GM21423 (cell line): ENCODE measurements around the gene CALML5.

Experiments used
- ATAC-seq: cut with Tn5 transposase; IDR thresholded peaks from one replicate; pipeline ENCODE4 v1.9.1; 2021; ENCODE audit warnings: mild to moderate bottlenecking, moderate library complexity; ENCODE audit not compliant: unreplicated experiment

The CALML5 gene

DNA sequence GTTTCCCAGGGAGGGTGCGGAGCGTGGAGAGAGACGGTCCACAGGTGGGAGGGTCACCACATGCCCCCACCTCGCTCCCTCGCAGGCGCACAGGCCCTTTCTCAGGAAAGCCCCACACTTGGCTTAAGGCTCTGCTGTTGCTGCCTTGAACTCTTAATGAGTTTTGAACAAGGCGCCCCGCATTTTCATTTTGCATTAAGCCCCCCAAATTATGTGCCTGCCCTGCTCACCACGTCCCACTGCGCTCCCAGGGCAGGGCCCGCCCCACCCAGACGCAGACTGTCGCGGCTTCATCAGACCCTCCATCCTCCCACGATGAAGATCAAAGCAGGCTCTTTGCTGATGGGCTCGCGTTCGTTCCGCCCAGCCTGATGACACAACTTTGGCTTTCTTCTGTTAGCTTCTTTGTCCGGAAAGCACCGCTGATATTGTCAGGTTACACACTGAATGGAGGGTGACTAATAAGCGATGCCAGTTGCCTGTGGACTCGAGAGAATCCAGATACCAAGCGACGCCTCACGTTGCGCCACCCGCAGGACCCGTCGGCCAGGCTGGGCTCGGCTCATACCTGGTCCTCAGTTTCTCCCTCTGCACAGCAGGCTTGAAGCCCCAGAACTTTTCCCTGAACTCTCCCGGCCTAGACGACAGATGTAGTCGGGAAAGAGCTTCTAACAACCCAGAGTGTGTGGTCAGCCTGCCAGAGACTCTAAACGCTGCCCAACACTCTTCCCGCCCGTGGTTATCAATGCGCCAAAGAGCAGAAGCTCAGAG, 34.9 kb upstream of the CALML5 start:
- no peak for ATAC-seq

DNA sequence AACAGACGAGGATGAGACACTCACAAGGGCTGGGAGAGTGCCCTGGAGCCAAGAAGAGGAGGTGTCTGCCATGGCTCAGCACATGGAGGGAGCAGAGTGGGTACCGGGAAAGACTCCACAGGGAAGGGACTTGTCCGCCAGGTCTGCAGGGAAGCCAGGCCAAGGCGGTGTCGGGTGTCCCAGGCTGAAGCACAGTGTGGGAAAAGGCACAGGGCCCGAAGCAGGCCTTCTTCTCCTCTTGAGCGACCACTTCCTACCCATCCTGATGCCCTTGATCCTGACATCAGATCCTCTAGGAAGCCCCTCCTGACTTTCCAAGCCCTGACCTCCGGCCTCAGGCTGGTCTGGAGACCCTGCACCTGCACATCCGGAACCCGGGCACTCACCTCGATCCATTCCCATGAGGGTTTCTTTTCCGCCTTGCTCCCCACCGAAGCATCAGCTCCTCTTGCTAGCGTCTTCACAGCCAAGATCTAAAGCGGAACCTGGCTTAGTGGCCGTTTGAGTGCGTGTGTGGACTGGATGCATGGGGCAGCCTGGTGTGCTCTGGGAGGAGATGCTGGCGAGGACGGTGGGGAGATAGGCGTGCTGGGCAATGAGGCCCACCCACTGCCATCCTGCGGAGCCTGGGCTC, 33.8 kb upstream of the CALML5 start:
- no peak for ATAC-seq

DNA sequence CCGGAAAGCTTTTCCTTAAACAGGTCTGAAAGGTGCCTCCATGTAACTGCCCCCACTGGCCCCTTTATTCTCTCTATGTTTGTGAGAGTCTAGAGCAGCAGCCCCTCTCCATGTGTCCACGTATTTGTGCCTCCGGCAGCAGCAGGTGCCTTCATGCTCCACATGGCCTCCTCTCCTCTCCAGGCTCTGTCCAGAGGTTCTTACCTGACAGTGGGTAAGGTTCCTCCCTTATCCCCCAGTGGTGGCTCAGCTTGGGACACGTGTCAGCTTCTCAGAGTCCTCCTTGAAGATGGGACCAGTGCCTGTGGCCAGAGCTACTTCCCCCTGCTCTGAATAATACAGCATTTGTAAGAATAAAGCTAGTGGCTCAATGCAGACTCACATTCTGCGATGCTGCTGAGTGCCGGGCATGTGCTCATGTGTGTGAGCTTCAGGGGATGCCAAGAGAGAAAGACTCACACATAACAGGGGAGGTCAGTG, 33.3 kb upstream of the CALML5 start:
- no peak for ATAC-seq

DNA sequence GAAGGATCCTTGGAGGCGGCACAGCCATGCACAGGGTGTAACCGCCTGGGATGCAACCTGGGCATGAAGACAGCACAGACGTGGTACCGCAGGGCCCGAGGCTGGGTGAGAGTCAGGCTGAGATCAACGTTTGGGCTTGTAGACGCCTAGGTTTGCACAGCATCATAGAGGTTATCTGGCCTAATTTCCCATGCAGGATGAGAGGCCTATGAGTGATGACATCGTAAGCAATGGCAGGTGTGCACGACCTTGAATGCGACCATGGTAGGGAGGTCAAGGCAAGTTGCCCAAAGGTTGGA, 32.9 kb upstream of the CALML5 start:
- ATAC-seq, result no peak

DNA sequence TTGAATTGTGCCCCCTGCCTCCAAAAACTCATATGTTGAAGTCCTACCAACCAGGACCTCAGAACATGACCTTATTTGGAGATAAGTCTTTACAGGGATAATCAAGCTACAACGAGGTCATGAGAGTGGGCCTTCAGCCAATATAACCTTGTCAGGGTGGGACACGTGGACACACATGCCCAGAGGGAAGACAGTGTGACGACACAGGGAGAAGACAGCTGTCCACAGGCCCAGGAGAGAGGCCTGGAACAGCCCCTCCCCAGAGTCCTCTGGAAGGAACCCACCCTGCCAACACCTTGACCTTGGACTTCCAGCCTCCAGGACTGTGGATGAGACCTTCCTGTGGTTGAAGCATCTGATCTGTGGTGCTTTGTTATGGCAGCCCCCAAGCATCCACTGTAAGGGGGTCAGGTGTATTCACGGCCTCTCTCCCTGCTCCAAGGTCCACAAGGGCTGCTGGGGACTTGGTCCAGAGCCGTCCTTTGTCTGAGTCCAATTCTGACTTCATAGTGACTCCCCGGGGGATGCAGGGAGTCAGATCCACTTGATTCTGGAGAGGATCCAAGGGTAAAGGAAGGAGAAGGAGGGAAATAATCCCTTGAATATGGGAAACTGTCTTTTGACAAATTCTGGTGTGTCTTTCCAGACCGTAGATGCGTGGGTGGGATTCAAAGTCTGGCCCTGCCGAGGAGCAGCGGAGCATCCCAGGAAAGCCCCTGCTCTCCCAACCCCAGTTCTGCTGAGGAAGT, 32.4 kb upstream of the CALML5 start:
- ATAC-seq, result no peak

DNA sequence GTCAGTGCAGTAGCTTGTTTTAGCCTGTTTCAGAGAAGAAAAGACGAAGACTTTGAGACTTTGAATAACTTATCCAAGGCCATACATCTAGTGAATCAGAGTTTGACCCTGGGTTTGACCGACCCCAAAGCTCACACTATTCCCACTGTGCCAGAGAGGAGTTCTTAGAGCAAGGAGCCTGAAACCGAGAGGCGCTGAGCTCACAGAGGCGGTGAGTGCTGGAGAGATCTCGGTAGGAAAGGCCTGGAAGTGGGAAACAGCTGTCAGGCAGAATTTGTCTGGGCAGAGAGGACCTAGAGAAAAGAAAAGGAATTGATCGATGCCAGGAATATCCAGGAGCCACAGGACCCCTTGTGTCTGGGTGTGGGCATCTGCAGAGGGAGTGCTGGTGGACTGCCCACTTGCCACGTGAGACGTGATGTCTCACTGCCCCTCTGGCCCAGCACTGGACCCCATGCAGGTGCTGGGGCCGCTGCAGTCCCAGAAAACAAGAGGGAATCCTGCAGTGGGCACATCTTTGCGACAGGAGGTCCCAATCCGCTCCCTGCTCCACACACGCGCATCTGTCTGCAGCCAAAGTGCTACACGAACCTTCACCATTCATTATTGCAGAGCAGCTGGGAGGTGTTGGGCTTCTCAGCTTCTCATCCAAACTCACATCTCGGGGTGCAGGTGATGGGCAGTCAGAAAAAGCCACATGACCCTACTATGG, 31.6 kb upstream of the CALML5 start:
- ATAC-seq, result no peak

DNA sequence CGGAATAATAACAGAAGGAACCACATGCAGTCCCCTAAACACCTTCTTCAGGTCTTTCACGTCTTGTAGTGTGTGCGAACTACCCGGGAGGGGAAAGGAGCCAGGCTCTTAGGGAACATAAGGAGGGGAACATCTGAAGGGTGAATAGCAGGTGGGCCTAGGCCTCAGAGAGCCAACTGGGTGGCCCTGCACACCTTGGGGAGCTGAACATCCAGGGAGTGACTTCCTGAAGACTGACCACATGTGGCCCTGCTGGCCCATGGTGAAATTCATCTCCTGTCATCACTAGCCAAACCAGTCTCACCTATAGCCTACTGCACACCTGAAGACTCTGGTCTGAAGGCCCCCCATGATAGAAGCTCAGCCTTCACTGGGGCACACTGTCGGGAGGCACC, 31.0 kb upstream of the CALML5 start:
- ATAC-seq, result no peak

DNA sequence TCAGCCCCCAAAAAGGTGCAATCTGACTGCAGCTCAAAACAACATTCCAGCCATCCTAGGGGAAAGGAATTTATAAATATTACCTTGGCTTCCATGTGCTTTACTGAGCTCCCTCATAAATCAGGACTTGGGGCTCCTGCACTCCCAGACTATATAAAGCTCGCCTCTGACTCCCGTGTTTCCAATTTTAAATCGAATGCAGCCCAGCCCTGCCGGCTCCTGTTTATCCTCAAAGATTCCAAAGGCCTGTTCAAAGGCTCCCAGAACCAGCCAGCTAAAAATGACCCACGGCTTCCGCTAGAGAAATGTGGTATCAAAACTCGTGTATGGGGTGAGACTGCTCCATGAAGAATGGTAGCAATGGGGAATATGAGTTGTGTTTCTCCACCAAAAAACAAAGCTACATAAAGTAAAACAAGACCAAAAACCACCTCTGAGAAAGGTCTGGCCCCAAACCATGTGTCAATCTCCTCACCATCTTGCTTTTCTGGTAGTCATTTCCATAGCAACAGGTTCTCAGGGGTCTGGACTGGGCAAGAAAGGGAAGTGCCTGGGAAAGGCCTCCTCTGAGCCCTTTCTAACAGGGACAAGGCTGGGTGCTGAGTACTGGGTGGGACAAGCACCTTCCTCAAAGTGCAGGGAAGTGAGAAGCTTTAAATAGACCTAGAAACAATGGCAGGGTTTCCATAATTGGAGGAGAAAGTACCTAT, 30.5 kb upstream of the CALML5 start:
- ATAC-seq, result no peak

DNA sequence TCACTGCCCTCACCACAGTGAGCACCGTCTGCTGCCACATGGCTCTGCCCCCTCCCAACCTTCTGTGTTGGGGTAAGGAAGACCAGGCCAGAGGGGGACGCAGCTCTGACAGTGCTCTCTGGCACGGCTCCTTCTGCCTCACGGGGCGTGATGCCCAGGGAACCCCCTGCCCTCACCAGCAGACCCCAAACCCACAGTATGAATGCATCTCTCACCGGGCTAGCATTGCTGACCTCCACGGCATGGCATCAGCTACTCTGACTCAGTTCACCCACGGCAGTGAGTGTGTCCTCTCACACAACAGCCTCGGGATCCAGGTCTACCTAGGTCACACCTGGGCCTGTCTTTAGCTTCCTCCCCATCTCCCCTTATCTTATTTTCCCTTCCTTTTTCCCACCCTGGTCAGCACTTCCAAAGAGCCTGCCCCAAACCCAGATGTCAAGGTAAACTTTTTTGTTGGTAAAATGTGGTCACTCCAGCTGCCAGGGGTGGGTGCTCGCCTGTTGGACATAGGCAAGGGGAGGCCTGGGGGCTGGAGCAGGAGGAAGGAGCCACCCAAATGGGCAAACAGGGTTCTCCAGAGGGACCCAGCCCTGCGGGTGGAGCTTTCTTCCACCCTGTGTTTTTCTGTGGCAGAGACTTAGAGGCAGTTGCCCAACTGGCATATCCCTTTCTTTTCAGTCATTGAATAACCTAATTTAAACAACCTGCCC, 29.8 kb upstream of the CALML5 start:
- ATAC-seq, result no peak

DNA sequence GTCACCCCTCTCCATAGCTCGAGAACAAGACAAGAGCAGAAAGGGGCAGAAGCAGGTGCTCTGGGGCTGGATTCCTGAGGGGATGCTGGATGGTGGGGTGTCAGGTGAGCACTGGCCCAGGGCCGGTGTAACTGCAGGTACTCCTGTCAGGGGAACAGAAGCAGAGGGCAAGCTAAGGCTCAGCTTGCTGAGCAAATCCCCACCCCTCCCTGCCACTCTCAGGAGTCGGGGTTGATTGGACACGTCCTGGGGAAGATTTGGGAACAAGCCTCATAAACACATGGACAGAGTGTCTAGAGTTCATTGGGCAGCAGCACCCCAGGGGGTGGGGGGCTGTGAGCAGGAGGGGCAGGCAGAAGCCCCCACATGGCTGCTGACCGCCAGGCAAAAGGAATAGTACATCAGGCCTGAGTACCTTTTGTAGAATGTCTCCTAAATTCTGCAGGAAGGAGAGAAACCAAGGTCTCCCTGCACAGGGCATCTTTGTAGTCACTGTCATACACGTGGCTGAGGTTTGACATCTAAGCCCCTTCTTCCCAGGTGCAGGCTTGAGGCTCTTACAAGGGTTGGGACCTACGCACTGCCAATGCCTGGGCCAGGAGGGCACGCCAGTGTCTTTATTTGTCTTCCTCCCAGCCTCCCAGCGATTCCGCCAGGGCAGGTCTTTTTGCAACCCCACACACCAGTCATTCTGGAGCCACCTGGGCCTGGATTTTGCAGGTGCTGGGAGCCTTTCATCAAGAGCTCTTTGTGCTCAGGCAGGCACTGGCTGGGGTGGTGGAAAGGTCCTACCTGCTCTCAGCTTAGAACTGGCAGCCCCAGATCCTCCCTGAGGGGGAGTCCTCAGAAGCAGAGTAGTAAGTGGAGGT, 28.2 kb upstream of the CALML5 start:
- no peak for ATAC-seq

DNA sequence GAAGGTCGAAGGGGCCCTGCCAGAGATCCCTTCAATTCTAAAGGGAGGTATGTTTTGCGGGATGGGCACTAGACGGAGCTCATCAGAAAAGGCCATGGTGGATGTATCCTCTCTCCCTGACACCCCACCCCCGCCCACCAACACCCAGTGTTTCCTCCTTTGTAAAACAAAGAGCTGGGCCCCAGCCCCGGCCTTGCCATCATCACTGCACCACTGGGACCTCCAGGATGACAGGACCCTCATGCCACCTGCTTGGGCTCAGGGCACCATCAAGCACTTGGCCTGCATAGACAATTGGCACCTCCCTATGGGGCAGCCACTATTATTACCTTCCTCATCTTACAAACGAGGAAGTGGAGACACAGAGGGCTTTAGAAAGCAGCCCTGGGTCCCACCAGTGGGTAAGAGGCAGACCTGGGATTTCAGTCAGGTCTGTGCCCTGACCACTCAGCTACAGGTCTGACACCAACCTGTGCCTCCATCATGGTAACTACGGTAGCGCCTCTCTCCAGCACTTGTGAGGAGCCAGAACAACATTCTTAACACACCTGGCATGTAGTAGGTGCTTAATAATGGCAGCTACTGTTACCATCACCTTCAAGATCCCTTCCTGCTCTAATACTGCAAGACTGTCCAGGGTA, 27.4 kb upstream of the CALML5 start:
- ATAC-seq, result no peak

DNA sequence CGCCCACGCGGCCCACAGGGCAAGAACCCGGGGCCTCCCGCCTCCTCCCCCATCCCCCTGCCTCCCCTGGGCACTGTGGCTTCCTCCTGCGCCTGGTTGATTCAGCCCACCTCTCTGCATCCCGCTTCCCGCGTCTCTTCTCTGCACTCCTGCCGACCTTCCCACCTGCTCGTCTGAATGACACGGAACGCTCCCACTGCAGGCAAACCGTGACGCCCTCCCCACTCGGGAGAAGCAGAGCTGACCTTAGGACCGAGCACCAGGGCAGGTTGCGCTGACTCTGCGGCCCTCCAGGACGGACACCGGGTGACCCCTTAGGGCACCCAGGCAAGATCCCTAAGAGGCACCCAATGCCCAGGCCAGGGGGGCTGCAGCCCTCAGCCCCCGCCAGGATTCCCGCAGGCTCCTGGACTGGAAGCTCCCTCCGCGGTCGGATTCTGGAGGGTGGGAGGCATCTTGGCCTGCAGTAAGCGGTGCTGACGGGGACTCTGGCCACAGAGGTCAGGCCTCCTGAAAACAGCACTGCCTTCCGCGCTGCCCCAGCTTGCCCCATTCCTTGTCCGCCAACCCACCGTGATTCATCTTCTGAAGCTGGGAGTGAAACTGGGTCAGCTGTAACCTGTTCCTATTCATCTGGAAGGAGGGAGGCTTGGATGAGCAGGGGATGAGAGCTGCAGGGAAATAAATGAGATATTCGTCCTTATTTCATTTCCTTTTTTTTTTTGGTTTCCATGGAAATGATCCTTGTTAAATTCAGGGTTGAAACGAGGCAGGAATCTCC, 26.4 kb upstream of the CALML5 start:
- ATAC-seq, result no peak

DNA sequence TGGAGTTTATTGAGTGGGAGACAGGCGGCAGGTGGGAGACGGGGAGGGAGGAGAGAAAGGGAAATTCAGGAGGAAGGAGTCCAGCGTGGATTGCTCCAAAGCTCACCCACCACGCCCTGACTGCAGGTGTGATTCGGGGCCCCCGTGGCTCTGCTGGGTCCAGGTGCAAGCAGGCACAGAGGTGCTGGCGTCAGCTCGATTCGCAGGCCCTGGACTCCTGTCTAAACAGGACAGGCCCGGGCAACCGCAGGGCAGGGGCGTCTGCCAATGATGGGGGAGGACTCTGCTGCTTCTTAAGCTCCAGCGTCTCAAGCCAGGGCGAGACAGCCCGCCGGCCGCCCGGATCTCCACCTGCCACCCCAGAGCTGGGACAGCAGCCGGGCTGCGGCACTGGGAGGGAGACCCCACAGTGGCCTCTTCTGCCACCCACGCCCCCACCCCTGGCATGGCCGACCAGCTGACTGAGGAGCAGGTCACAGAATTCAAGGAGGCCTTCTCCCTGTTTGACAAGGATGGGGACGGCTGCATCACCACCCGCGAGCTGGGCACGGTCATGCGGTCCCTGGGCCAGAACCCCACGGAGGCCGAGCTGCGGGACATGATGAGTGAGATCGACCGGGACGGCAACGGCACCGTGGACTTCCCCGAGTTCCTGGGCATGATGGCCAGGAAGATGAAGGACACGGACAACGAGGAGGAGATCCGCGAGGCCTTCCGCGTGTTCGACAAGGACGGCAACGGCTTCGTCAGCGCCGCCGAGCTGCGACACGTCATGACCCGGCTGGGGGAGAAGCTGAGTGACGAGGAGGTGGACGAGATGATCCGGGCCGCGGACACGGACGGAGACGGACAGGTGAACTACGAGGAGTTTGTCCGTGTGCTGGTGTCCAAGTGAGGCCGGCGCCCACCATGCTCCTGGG, 25.5 kb upstream of the CALML5 start, which contains the start of gene CALML3:
Gene CALML3 (plus strand): TSS at position 321 of the 920 bp plus-strand sequence. CDS start 125 bp downstream, at position 446.
- no peak for ATAC-seq

DNA sequence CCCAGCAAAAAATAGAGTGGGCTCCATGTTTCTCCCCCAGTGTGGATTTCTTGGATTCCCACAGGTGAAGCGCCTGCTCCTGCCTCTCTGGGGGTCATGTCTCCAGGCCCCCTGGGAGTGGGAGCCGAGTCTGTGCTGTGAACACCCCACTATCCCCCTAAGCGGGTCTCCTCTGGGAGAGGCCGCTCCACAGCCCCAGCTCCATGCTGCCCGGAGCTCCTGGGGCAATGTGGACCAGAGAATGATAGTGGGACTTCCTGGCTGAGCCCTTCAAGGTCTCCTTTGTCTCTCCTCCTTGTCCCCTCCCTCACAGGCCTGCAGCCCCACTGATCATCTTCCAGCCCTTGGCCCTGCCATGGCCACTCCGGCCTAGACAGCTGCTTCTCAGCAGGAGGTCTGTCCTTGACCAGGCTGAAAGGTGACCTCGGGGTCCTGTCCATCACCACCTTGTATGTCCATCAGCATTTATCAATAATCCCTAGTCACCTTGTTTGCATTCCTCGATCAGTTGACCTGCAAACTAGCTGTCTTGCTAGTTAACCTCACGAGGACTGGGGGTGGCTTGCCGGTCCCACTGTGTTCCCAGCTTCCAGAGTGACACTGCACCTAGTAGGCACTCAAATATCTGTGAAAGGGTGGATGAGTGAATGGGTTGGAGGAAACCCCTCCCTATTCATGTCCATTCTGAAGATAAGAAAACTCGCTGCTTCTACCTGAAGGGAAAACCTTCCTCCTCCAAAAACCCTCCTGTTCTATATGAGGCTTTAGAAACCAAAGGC, 24.6 kb upstream of the CALML5 start:
- ATAC-seq, result no peak

DNA sequence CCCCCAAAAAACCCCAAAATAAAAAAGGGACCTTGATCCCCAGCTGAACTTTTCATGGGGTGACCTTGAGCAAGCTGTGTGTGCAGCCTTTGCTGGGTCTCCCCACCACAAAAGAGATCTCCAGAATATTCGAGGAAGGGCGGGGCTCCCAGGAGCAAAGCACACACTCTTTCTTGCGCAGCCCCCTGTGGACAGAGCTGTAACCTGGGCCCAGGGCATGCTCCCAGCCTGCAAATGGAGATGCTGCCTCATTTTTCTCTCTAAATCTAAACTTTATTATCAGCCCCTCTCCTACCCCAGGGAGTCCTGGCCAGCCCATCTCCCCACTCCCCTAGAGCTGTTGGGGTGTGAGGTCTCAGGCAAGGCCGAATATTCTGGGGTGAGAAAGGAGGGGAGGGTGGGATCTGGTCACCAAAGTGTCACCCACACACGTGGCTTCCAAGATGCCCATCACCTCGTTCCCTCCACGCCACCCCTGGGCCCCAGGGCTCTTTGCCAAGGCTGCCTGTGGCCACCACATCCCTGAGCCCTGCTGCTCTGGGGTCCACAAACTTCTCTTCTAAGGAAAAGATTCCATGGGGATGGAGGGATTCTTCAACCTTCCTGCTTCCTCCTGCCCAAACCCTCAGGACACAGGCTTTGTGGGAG, 23.7 kb upstream of the CALML5 start:
- no peak for ATAC-seq

DNA sequence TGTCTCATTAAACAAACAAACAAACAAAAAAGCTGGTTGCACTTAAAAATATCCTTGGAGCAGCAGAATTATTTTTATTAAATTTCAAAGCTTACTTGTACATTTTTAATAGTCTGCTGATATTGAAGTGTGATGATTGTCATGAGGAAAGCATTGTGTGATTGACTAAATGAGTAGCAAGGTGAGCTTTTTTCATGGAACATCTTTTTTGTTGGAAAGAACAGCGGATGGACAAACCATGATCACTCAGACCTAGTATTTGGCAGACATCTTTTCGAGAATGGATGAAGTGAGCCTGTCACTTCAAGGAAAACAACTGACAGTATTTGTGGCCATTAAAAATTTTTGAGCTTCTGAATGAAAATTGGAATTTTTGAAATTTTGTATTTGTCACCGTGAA, 19.7 kb upstream of the CALML5 start:
- ATAC-seq, result no peak
